HG02759 (cell line): Measurements from ENCODE around the gene DVL2.

Experiments used
- ATAC-seq: cut with Tn5 transposase; IDR thresholded peaks from one replicate; pipeline ENCODE4 v1.9.1; 2021; ENCODE audit warnings: mild to moderate bottlenecking, moderate library complexity; ENCODE audit not compliant: unreplicated experiment

The DVL2 gene

DNA sequence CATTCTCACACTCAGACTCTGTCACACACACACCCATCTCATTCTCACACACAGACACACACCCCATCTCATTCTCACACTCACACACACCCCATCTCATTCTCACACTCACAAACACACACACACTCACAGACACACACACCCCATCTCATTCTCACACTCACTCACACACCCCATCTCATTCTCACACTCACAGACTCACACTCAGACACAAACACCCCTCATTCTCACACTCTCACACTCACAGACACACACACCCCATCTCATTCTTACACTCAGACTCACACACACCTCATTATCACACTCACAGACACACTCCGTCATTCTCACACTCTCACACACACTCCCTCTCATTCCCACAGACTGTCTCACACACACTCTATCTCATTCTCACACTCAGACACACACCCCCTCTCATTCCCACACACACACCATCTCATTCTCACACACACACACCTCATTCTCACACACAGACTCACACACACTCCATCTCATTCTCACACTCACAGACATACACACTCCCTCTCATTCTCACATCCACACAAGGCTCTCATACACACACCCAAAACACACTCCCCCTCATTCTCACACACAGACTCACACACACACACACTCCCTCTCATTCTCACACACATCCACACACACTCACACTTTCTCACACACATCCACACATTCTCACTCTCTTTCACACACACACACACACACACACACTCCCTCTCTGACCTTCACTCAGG is 58.0 kb downstream of the DVL2 start:
- ATAC-seq = no peak
